Smooth muscle cell (in vitro differentiated cells): ENCODE measurements around the gene CPPED1. TPM values are rescaled to one million over a fixed set of nuclear protein-coding genes. Genes with fewer than 3 reads are reported as not detected.
"Not testable (repeated sequence)": the region's sequence is repeated elsewhere in the genome, so short reads cannot be mapped to it uniquely, and the experiment has no call there.

Source experiments
- DNase-seq: peaks from one replicate; lab custom pipeline; 2025; ENCODE audit not compliant: unreplicated experiment; lab: John Stamatoyannopoulos, UW
- H2AFZ ChIP-seq: fragments of 200-600 bp; sonication (generic); 2 replicates; pipeline ENCODE4 v1.6.0; 2016; ENCODE audit warnings: antibody characterized with exemption, low read depth, mild to moderate bottlenecking
- H3F3A ChIP-seq: fragments of 200-600 bp; sonication (generic); 2 replicates; pipeline ENCODE4 v1.6.0; 2017; ENCODE audit warnings: antibody characterized with exemption, low read depth
- H3K27ac ChIP-seq: fragments of 200-600 bp; sonication (generic); 2 replicates; pipeline ENCODE4 v1.5.1; 2016; ENCODE audit warnings: low read depth, mild to moderate bottlenecking
- H3K27me3 ChIP-seq: fragments of 200-600 bp; sonication (generic); 2 replicates; pipeline ENCODE4 v1.6.1; 2016; ENCODE audit warnings: low read depth, mild to moderate bottlenecking
- H3K36me3 ChIP-seq: fragments of 200-600 bp; sonication (generic); 2 replicates; pipeline ENCODE4 v1.5.1; 2016; ENCODE audit warnings: low read depth
- H3K4me1 ChIP-seq: fragments of 200-600 bp; sonication (generic); 2 replicates; pipeline ENCODE4 v1.5.1; 2016; ENCODE audit warnings: low read depth
- H3K4me2 ChIP-seq: fragments of 200-600 bp; sonication (generic); 2 replicates; pipeline ENCODE4 v1.6.0; 2016; ENCODE audit warnings: mild to moderate bottlenecking
- H3K4me3 ChIP-seq: fragments of 200-600 bp; sonication (generic); 2 replicates; pipeline ENCODE4 v1.5.1; 2016; ENCODE audit warnings: mild to moderate bottlenecking
- H3K79me2 ChIP-seq: fragments of 200-600 bp; sonication (generic); 2 replicates; pipeline ENCODE4 v1.6.0; 2016; ENCODE audit warnings: low read depth, mild to moderate bottlenecking
- H3K9ac ChIP-seq: fragments of 200-600 bp; sonication (generic); 2 replicates; pipeline ENCODE4 v1.6.0; 2016; ENCODE audit warnings: low read depth
- H3K9me3 ChIP-seq: fragments of 200-600 bp; sonication (generic); replicated peaks from 2 replicates; pipeline ENCODE4 v1.5.1; 2016; ENCODE audit warnings: low read depth
- H4K20me1 ChIP-seq: fragments of 200-600 bp; sonication (generic); 2 replicates; pipeline ENCODE4 v1.6.0; 2016; ENCODE audit warnings: low read depth
- WGBS: methylation state at CpG from one replicate; pipeline ENCODE4 v1.1.7; 2016; ENCODE audit warnings: low lambda C conversion rate; 5-methylcytosine and 5-hydroxymethylcytosine counted together
- polyA plus RNA-seq: library from polyadenylated mRNA; unstranded; fragments of >200 nt; fragmentation: Nextera tagmentation; extraction: Ambion mirVana; gene quantifications from 2 replicates; pipeline ENCODE4 v1.2.1, GENCODE V29; 2016
- total RNA-seq: library from RNA; depleted of rRNA; stranded (reverse); fragments of >200 nt; gene quantifications from 2 replicates; pipeline ENCODE4 v1.2.3, GENCODE V29; 2014
- TF ChIP-seq, protein P1 (sequence below): fragments of 200-600 bp; sonication (generic); IDR thresholded peaks from 2 replicates; pipeline ENCODE4 v1.5.1; 2017; ENCODE audit warnings: borderline replicate concordance, mild to moderate bottlenecking, antibody characterized with exemption; ENCODE audit not compliant: insufficient read depth, poor library complexity, severe bottlenecking

Gene CPPED1
- total and polyA plus RNA-seq, 2 experiments from 2014 or later = 17.2 to 20.9 TPM

DNA sequence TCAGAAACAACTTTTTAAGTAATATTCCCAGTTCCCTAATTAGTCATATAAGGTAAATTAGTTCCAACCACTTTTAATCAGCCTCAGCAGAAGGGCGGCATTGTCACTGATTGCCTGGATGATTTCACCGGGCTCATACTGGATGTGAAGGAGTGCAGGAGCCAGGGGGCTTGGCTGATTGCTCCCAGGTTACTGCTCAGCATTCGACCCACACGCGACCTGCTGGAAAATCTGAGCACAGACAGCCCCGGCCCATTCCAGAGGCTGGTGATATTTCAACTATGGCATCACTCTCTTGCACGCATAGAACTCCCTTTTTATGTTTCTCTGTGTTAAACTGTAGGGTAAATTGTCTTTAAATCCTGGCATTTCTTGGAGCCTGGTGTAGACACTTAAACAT lies 34.2 kb downstream of the CPPED1 start:
- Histone ChIP-seq H3K4me2 (peak overlapping the region; percentile 33), H3K27me3 (no peaks in the 10 kb centered on the region), H3K9ac (no peak overlapping the region), H3K79me2 (no peaks in the 10 kb centered on the region), H3K4me1 (no peaks in the 10 kb centered on the region), H4K20me1 (peaks cover 7% of the 10 kb centered on the region), H3K27ac (peak overlapping the region; percentile 69), H2AFZ (no peak overlapping the region), H3K9me3 (no peaks in the 10 kb centered on the region), H3K4me3 (no peak overlapping the region), H3K36me3 (no peaks in the 10 kb centered on the region), H3F3A (no peaks in the 10 kb centered on the region)
- DNase-seq = no peak
- TF ChIP-seq, protein P1, sequence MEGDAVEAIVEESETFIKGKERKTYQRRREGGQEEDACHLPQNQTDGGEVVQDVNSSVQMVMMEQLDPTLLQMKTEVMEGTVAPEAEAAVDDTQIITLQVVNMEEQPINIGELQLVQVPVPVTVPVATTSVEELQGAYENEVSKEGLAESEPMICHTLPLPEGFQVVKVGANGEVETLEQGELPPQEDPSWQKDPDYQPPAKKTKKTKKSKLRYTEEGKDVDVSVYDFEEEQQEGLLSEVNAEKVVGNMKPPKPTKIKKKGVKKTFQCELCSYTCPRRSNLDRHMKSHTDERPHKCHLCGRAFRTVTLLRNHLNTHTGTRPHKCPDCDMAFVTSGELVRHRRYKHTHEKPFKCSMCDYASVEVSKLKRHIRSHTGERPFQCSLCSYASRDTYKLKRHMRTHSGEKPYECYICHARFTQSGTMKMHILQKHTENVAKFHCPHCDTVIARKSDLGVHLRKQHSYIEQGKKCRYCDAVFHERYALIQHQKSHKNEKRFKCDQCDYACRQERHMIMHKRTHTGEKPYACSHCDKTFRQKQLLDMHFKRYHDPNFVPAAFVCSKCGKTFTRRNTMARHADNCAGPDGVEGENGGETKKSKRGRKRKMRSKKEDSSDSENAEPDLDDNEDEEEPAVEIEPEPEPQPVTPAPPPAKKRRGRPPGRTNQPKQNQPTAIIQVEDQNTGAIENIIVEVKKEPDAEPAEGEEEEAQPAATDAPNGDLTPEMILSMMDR = no peak
- 49% methylated on average over 7 of the region's 7 CpGs for WGBS

DNA sequence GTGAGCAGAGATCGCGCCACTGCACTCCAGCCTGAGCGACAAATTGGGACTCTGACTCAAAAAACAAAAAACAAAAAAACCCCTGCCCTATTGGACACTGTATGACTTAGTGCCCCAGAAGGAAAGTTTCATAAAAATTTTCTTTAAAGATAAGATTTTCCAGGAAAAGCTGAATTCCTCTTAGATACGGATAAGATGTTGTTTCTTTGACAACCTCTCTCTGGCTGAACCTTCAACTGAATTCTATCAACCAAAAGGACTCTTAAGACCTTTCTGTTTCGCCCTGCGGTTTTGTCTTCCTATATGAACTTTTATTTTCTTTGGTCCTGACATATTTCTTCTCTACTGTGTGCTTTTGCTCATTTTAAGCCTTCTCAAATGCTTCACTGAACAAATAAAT lies 35.8 kb downstream of the CPPED1 start:
- DNase-seq = no peak
- no peak overlapping the region for H3K4me2 ChIP-seq
- H4K20me1 ChIP-seq = peaks cover 1% of the 10 kb centered on the region
- no peak overlapping the region for H3K4me3 ChIP-seq
- no peak overlapping the region for H2AFZ ChIP-seq
- no peaks in the 10 kb centered on the region for H3K27me3 ChIP-seq
- no peaks in the 10 kb centered on the region for H3K79me2 ChIP-seq
- H3K27ac ChIP-seq = no peak overlapping the region
- no peaks in the 10 kb centered on the region for H3K4me1 ChIP-seq
- TF ChIP-seq, protein P1 = no peak
- H3K36me3 ChIP-seq = no peaks in the 10 kb centered on the region
- 88% methylated on average over 6 of the region's 6 CpGs for WGBS
- no peaks in the 10 kb centered on the region for H3K9me3 ChIP-seq
- no peaks in the 10 kb centered on the region for H3F3A ChIP-seq
- H3K9ac ChIP-seq = no peak overlapping the region

DNA sequence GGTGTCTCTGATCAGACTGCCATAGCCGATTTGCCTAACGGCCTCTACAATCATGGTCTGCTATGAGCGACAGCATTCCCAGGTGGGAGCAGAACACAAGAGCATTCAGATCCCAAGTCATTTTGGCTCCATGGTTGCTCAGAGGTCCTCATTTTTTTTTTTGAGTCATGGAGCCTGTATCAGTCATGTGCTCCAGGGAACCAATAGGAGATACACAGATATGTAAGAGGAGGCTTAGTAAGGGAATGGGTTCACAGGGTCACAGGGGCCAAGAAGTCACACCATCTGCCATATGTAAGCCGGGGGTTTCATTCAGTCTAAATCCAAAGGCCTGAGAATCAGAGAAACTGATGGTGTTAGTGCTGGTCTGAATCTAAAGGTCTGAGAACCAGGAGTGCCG lies 36.8 kb downstream of the CPPED1 start:
- Histone ChIP-seq H3K9me3 (no peaks in the 10 kb centered on the region), H4K20me1 (no peaks in the 10 kb centered on the region)
- WGBS = 96% methylated on average over 5 of the region's 5 CpGs

DNA sequence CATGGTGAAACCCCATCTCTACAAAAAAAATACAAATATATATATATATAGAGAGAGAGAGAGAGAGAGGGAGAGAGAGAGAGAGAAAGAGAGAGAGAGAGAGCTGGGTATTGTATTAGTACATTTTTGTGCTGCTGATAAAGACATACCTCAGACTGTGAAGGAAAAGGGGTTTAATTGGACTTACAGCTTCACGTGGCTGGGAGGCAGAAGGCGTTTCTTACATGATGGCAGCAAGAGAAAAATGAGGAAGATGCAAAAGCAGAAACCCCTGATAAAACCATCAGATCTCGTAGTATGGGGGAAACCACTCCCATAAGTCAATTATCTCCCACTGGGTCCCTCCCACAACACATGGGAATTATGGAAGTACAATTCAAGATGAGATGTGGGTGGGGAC lies 37.5 kb downstream of the CPPED1 start:
- not testable (repeated sequence) for H3K36me3 ChIP-seq, DNase-seq, H4K20me1 ChIP-seq, H3F3A ChIP-seq, H3K9me3 ChIP-seq, H3K9ac ChIP-seq, H2AFZ ChIP-seq, H3K4me3 ChIP-seq, H3K27ac ChIP-seq, H3K79me2 ChIP-seq, H3K27me3 ChIP-seq, H3K4me2 ChIP-seq, H3K4me1 ChIP-seq
- 96% methylated on average over 3 of the region's 3 CpGs for WGBS

More for the DNA sequence above, 36.8 kb downstream of the CPPED1 start:
- DNase-seq = no peak
- no peak overlapping the region for H3K9ac ChIP-seq
- no peaks in the 10 kb centered on the region for H3K36me3 ChIP-seq
- H3K79me2 ChIP-seq = no peaks in the 10 kb centered on the region
- H3K4me3 ChIP-seq = no peak overlapping the region
- no peak overlapping the region for H3K4me2 ChIP-seq
- H2AFZ ChIP-seq = no peak overlapping the region
- no peak overlapping the region for H3K27ac ChIP-seq
- TF ChIP-seq, protein P1 = no peak
- no peaks in the 10 kb centered on the region for H3K4me1 ChIP-seq
- H3F3A ChIP-seq = no peaks in the 10 kb centered on the region
- H3K27me3 ChIP-seq = no peaks in the 10 kb centered on the region
